Trophoblast cell (in vitro differentiated cells and primary cell): ENCODE data around the gene THBS2.

Experiments
- DNase-seq, 2 donors: peaks; one replicate each; pipeline ENCODE4 v3.0.0-alpha.2; 2016
- H2AFZ ChIP-seq: 2 replicates; pipeline ENCODE4 v1.6.1; 2013; ENCODE audit warnings: low read length, moderate library complexity, mild to moderate bottlenecking; ENCODE audit not compliant: insufficient read depth, poor library complexity
- H2AK5ac ChIP-seq: 2 replicates; pipeline ENCODE4 v1.6.1; 2013; ENCODE audit warnings: mild to moderate bottlenecking, low read length
- H2BK120ac ChIP-seq: 2 replicates; pipeline ENCODE4 v1.6.1; 2013; ENCODE audit warnings: low read length, mild to moderate bottlenecking, moderate library complexity; ENCODE audit not compliant: insufficient read depth, poor library complexity
- H2BK12ac ChIP-seq: 2 replicates; pipeline ENCODE4 v1.6.1; 2013; ENCODE audit warnings: mild to moderate bottlenecking, low read length, moderate library complexity
- H2BK5ac ChIP-seq: 2 replicates; pipeline ENCODE4 v1.6.1; 2013; ENCODE audit warnings: low read length, low read depth, moderate library complexity, mild to moderate bottlenecking; ENCODE audit not compliant: poor library complexity
- H3K14ac ChIP-seq: 2 replicates; pipeline ENCODE4 v1.6.1; 2013; ENCODE audit warnings: mild to moderate bottlenecking, low read length
- H3K18ac ChIP-seq: 2 replicates; pipeline ENCODE4 v1.6.1; 2013; ENCODE audit warnings: mild to moderate bottlenecking, low read length
- H3K23ac ChIP-seq: 2 replicates; pipeline ENCODE4 v1.6.1; 2013; ENCODE audit warnings: low read length
- H3K27ac ChIP-seq: 2 replicates; pipeline ENCODE4 v1.5.1; 2013; ENCODE audit warnings: low read depth, mild to moderate bottlenecking, inconsistent platforms, low read length, moderate library complexity
- H3K27me3 ChIP-seq: 2 replicates; pipeline ENCODE4 v1.6.1; 2013; ENCODE audit warnings: inconsistent platforms, mild to moderate bottlenecking, low read length, moderate library complexity; ENCODE audit not compliant: insufficient read depth
- H3K36me3 ChIP-seq, 2 experiments: 1 replicate in 1 of 2; 2 replicates in 1 of 2; pipeline ENCODE4 v1.6.1; 2013; ENCODE audit warnings: low read length in 2 of 2, mild to moderate bottlenecking in 2 of 2, moderate library complexity in 1 of 2; ENCODE audit not compliant: insufficient read depth in 2 of 2, control insufficient read depth in 1 of 2
- H3K4ac ChIP-seq: 2 replicates; pipeline ENCODE4 v1.6.1; 2013; ENCODE audit warnings: low read depth, mild to moderate bottlenecking, low read length, moderate library complexity
- H3K4me1 ChIP-seq, 2 experiments: 1 replicate in 1 of 2; 2 replicates in 1 of 2; pipeline ENCODE4 v1.6.1; 2013; ENCODE audit warnings: low read length in 2 of 2, mild to moderate bottlenecking in 2 of 2, moderate library complexity in 1 of 2; ENCODE audit not compliant: insufficient read depth in 2 of 2, control insufficient read depth in 1 of 2
- H3K4me2 ChIP-seq: 2 replicates; pipeline ENCODE4 v1.6.1; 2013; ENCODE audit warnings: inconsistent platforms, mild to moderate bottlenecking, low read length, moderate library complexity
- H3K4me3 ChIP-seq: 2 replicates; pipeline ENCODE4 v1.5.1; 2013; ENCODE audit warnings: mild to moderate bottlenecking, low read depth, low read length, inconsistent platforms
- H3K79me1 ChIP-seq: one replicate; pipeline ENCODE4 v1.6.1; 2013; ENCODE audit warnings: low read length
- H3K79me2 ChIP-seq: 2 replicates; pipeline ENCODE4 v1.6.1; 2013; ENCODE audit warnings: low read length, mild to moderate bottlenecking; ENCODE audit not compliant: control insufficient read depth, insufficient read depth, poor library complexity
- H3K9ac ChIP-seq: 2 replicates; pipeline ENCODE4 v1.6.1; 2013; ENCODE audit warnings: mild to moderate bottlenecking, low read length
- H3K9me3 ChIP-seq: 2 replicates; pipeline ENCODE4 v1.6.1; 2013; ENCODE audit warnings: low read depth, mild to moderate bottlenecking, control low read depth, inconsistent platforms, low read length; ENCODE audit not compliant: insufficient read depth
- H4K12ac ChIP-seq: 2 replicates; pipeline ENCODE4 v1.6.1; 2013; ENCODE audit warnings: low read depth, mild to moderate bottlenecking, low read length, moderate library complexity
- H4K8ac ChIP-seq: 2 replicates; pipeline ENCODE4 v1.6.1; 2013; ENCODE audit warnings: low read depth, mild to moderate bottlenecking, low read length, moderate library complexity
- H4K91ac ChIP-seq: one replicate; pipeline ENCODE4 v1.6.1; 2013; ENCODE audit warnings: low read depth, mild to moderate bottlenecking, low read length, moderate library complexity
- WGBS: extraction: QIAGEN DNeasy Blood & Tissue Kit; methylation state at CpG from one replicate; pipeline ENCODE4 v1.1.7; 2013; ENCODE audit warnings: missing lambda C conversion rate; ENCODE audit not compliant: insufficient read length, insufficient coverage; ENCODE audit errors: extremely low coverage; 5-methylcytosine and 5-hydroxymethylcytosine counted together

Gene THBS2

GRCh38 chr6:169232507-169232931 is 21.1 kb downstream of the THBS2 start:
- no CpG with 5 or more reads among the region's 22 CpGs for WGBS

GRCh38 chr6:169231790-169232506 is 21.7 kb downstream of the THBS2 start:
- no peak overlapping the region for H2BK12ac ChIP-seq
- no peak overlapping the region for H2AFZ ChIP-seq
- H2BK120ac ChIP-seq, result no peak overlapping the region
- WGBS, result no CpG with 5 or more reads among the region's 55 CpGs
- no peaks in the 10 kb centered on the region for H3K36me3 ChIP-seq
- peaks cover 24% of the 10 kb centered on the region for H3K9me3 ChIP-seq
- no peaks in the 10 kb centered on the region for H3K27me3 ChIP-seq
- H3K79me1 ChIP-seq, result no peaks in the 10 kb centered on the region
- H3K27ac ChIP-seq, result no peak overlapping the region
- no peak overlapping the region for H3K18ac ChIP-seq
- no peak overlapping the region for H3K4me2 ChIP-seq
- H3K14ac ChIP-seq, result no peak overlapping the region
- H3K4ac ChIP-seq, result no peak overlapping the region
- no peak overlapping the region for H3K9ac ChIP-seq
- DNase-seq, result no peak
- H3K4me3 ChIP-seq, result no peak overlapping the region
- no peak overlapping the region for H4K91ac ChIP-seq
- no peak overlapping the region for H2BK5ac ChIP-seq
- H2AK5ac ChIP-seq, result no peak overlapping the region
- H4K8ac ChIP-seq, result no peak overlapping the region
- H3K4me1 ChIP-seq, result no peaks in the 10 kb centered on the region
- no peak overlapping the region for H3K23ac ChIP-seq
- H4K12ac ChIP-seq, result no peak overlapping the region
- no peaks in the 10 kb centered on the region for H3K79me2 ChIP-seq

More at GRCh38 chr6:169232507-169232931, 21.1 kb downstream of the THBS2 start:
- H3K27me3 ChIP-seq, result no peaks in the 10 kb centered on the region
- no peak overlapping the region for H2BK5ac ChIP-seq
- no peak overlapping the region for H2AK5ac ChIP-seq
- peaks cover 25% of the 10 kb centered on the region for H3K9me3 ChIP-seq
- no peaks in the 10 kb centered on the region for H3K36me3 ChIP-seq
- no peak overlapping the region for H2BK12ac ChIP-seq
- H2BK120ac ChIP-seq, result no peak overlapping the region
- no peak overlapping the region for H3K9ac ChIP-seq
- no peak overlapping the region for H3K14ac ChIP-seq
- H3K4me3 ChIP-seq, result no peak overlapping the region
- DNase-seq, result no peak
- H3K4me2 ChIP-seq, result no peak overlapping the region
- no peak overlapping the region for H3K4ac ChIP-seq
- no peak overlapping the region for H3K18ac ChIP-seq
- no peak overlapping the region for H3K27ac ChIP-seq
- H4K91ac ChIP-seq, result no peak overlapping the region
- H4K8ac ChIP-seq, result no peak overlapping the region
- H3K79me2 ChIP-seq, result no peaks in the 10 kb centered on the region
- H4K12ac ChIP-seq, result no peak overlapping the region
- H2AFZ ChIP-seq, result no peak overlapping the region
- H3K23ac ChIP-seq, result no peak overlapping the region
- H3K4me1 ChIP-seq, result no peaks in the 10 kb centered on the region
- H3K79me1 ChIP-seq, result no peaks in the 10 kb centered on the region

- Histone ChIP-seq H4K91ac (no peak overlapping the region), H3K9me3 (peaks cover 24% of the 10 kb centered on the region), H2BK120ac (no peak overlapping the region), H4K8ac (no peak overlapping the region), H3K27me3 (no peaks in the 10 kb centered on the region), H2AK5ac (no peak overlapping the region), H3K79me1 (no peaks in the 10 kb centered on the region), H3K14ac (no peak overlapping the region), H2AFZ (no peak overlapping the region), H3K18ac (no peak overlapping the region), H2BK5ac (no peak overlapping the region), H3K27ac (no peak overlapping the region), H3K9ac (no peak overlapping the region), H3K23ac (no peak overlapping the region), H3K4ac (no peak overlapping the region), H3K4me2 (no peak overlapping the region), H3K79me2 (no peaks in the 10 kb centered on the region), H3K4me3 (no peak overlapping the region), H2BK12ac (no peak overlapping the region), H3K4me1 (no peaks in the 10 kb centered on the region), H4K12ac (no peak overlapping the region), H3K36me3 (no peaks in the 10 kb centered on the region)
- no peak for DNase-seq
- WGBS, result no CpG with 5 or more reads among the region's 33 CpGs
These were observed 22.5 kb downstream of the THBS2 start for GRCh38 chr6:169230946-169231789.

- H3K36me3 ChIP-seq, result no peaks in the 10 kb centered on the region
- no peak overlapping the region for H4K8ac ChIP-seq
- no peak overlapping the region for H2BK5ac ChIP-seq
- H3K4me1 ChIP-seq, result no peaks in the 10 kb centered on the region
- H2AK5ac ChIP-seq, result no peak overlapping the region
- H3K4ac ChIP-seq, result no peak overlapping the region
- no peak overlapping the region for H3K4me3 ChIP-seq
- H4K12ac ChIP-seq, result no peak overlapping the region
- H3K23ac ChIP-seq, result no peak overlapping the region
- H3K79me1 ChIP-seq, result no peaks in the 10 kb centered on the region
- H2BK12ac ChIP-seq, result no peak overlapping the region
- no peak overlapping the region for H3K9ac ChIP-seq
- H3K79me2 ChIP-seq, result no peaks in the 10 kb centered on the region
- H3K27me3 ChIP-seq, result no peaks in the 10 kb centered on the region
- H3K27ac ChIP-seq, result no peak overlapping the region
- no peak overlapping the region for H3K14ac ChIP-seq
- WGBS, result no CpG with 5 or more reads among the region's 9 CpGs
- H2BK120ac ChIP-seq, result no peak overlapping the region
- DNase-seq, result no peak
- H4K91ac ChIP-seq, result no peak overlapping the region
- H2AFZ ChIP-seq, result no peak overlapping the region
- peaks cover 18% of the 10 kb centered on the region for H3K9me3 ChIP-seq
- no peak overlapping the region for H3K18ac ChIP-seq
- no peak overlapping the region for H3K4me2 ChIP-seq
These were observed 23.4 kb downstream of the THBS2 start for GRCh38 chr6:169230322-169230665.
